Neural progenitor cell (in vitro differentiated cells): ENCODE measurements around the gene BTG2.

Experiments used
- EZH2 ChIP-seq: fragments of 200-600 bp; sonication (generic); IDR thresholded peaks from 2 replicates; pipeline ENCODE4 v1.6.1; 2017; ENCODE audit warnings: antibody characterized with exemption, mild to moderate bottlenecking, moderate library complexity
- EZH2phosphoT487 ChIP-seq: fragments of 200-600 bp; sonication (generic); IDR thresholded peaks from 2 replicates; pipeline ENCODE4 v1.6.1; 2017; ENCODE audit warnings: antibody characterized with exemption
- TF ChIP-seq, protein P1 (sequence below): fragments of 200-600 bp; sonication (generic); IDR thresholded peaks from 2 replicates; pipeline ENCODE4 v1.5.1; 2017; ENCODE audit warnings: antibody characterized with exemption, mild to moderate bottlenecking

DNA sequence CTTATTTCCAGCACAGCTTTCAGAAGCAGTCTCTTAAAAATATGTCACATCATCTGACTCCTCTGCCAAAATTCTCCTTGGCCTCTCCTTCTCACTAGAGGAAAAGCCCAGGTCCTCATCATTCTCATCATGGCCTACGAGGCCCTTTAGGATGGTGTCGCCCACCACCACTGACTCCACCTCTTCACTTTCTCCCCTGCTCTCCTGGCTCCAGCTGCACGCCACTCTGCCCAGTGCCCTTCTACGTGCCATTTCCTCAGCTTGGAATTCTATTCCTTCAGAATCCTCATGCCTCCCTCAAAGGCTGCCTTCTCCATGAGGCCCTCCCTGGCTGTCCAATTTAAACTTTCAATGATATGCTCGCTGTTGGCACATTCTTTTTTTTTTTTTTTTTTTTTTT lies 25.3 kb upstream of the BTG2 start:
- TF ChIP-seq, protein P1, sequence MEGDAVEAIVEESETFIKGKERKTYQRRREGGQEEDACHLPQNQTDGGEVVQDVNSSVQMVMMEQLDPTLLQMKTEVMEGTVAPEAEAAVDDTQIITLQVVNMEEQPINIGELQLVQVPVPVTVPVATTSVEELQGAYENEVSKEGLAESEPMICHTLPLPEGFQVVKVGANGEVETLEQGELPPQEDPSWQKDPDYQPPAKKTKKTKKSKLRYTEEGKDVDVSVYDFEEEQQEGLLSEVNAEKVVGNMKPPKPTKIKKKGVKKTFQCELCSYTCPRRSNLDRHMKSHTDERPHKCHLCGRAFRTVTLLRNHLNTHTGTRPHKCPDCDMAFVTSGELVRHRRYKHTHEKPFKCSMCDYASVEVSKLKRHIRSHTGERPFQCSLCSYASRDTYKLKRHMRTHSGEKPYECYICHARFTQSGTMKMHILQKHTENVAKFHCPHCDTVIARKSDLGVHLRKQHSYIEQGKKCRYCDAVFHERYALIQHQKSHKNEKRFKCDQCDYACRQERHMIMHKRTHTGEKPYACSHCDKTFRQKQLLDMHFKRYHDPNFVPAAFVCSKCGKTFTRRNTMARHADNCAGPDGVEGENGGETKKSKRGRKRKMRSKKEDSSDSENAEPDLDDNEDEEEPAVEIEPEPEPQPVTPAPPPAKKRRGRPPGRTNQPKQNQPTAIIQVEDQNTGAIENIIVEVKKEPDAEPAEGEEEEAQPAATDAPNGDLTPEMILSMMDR = no peak
- TF ChIP-seq EZH2 (no peak), EZH2phosphoT487 (no peak)
